Measurements from ENCODE around the gene RERE. TPM values are rescaled to one million over a fixed set of nuclear protein-coding genes. Genes with fewer than 3 reads are reported as not detected.

RERE gene
- total RNA-seq, 1 donor from 2014 or later: 64.6 TPM

DNA sequence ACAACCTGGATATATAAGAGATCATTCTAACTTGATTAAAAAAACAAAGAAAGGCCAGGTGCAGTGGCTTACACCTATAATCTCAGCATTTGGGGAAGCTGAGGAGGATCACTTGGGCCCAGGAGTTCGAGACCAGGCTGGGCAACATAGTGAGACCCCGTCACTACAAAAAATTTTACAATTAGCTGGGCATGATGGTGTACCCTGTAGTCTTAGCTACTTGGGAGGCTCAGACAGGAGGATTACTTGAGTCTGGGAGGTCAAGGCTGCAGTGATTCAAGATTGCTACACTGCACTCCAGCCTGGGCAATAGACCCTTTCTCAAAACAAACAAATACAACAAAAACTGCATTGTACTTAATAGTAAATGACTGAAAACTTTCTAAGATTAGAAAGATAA lies 330.2 kb downstream of the RERE start:
- TF ChIP-seq, protein P1, sequence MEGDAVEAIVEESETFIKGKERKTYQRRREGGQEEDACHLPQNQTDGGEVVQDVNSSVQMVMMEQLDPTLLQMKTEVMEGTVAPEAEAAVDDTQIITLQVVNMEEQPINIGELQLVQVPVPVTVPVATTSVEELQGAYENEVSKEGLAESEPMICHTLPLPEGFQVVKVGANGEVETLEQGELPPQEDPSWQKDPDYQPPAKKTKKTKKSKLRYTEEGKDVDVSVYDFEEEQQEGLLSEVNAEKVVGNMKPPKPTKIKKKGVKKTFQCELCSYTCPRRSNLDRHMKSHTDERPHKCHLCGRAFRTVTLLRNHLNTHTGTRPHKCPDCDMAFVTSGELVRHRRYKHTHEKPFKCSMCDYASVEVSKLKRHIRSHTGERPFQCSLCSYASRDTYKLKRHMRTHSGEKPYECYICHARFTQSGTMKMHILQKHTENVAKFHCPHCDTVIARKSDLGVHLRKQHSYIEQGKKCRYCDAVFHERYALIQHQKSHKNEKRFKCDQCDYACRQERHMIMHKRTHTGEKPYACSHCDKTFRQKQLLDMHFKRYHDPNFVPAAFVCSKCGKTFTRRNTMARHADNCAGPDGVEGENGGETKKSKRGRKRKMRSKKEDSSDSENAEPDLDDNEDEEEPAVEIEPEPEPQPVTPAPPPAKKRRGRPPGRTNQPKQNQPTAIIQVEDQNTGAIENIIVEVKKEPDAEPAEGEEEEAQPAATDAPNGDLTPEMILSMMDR (IDR thresholded peaks at IDR 0.05): no peak
- Histone ChIP-seq H3K27me3 (no peaks in the 10 kb centered on the region), H3K36me3 (peaks cover 0 to 4% of the 10 kb centered on the region in 2 donors), H3K4me1 (no peaks in the 10 kb centered on the region), H3K27ac (no peak overlapping the region), H3K4me3 (no peak overlapping the region), H3K9me3 (no peaks in the 10 kb centered on the region)
- intact Hi-C loops (cut with DNase I): no loop called here
- no peak for DNase-seq (ENCODE audit: low spot score in 2 of 2)

DNA sequence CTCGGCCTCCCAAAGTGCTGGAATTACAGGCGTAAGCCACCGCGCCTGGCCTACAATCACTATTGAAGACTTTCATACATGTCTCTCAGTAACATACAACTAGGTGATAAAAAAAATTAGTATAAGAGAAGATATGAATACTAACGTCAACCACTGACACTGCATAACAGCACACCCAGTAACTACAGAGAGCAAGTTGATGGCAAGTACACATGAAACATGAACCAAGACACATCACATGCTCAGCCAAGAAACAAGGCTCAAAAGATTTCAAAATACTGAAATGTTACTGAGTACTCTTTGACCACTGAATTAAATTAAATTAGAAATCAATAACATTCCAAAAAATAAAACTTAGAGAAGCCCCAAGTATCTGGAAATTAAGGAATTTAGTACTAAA lies 331.4 kb downstream of the RERE start:
- no peaks in the 10 kb centered on the region for H3K27me3 ChIP-seq
- intact Hi-C loops (cut with DNase I): no loop called here
- DNase-seq (ENCODE audit: low spot score in 2 of 2): no peak
- H3K4me1 ChIP-seq: no peaks in the 10 kb centered on the region
- no peak overlapping the region for H3K27ac ChIP-seq
- no peak overlapping the region for H3K4me3 ChIP-seq
- H3K36me3 ChIP-seq: peaks cover 0 to 4% of the 10 kb centered on the region in 2 donors
- TF ChIP-seq, protein P1 (IDR thresholded peaks at IDR 0.05): no peak
- no peaks in the 10 kb centered on the region for H3K9me3 ChIP-seq

DNA sequence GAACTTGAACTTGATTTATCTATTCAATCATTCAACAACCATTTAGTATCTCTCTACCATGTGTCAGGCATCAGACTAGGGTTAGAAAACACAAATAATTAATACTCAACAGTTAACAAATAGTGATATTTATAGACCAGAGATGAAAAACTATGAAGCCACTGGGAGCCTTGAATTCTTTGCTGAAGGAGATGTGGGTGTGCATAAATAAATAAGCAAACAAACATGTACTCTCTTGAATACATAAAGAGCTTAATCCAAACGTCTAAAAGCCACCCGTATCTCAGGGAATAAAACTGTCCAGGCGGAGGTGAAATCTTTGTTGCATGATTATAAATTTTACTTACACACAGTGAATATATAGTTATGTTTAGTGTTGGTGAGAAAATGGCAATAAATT lies 333.9 kb downstream of the RERE start:
- Histone ChIP-seq H3K27ac (no peak overlapping the region), H3K27me3 (no peaks in the 10 kb centered on the region), H3K9me3 (no peaks in the 10 kb centered on the region), H3K36me3 (peaks cover 0 to 4% of the 10 kb centered on the region in 2 donors), H3K4me3 (no peak overlapping the region), H3K4me1 (no peaks in the 10 kb centered on the region)
- DNase-seq (ENCODE audit: low spot score in 2 of 2): no peak
- TF ChIP-seq, protein P1 (IDR thresholded peaks at IDR 0.05): no peak
- intact Hi-C loops (cut with DNase I): no loop called here

DNA sequence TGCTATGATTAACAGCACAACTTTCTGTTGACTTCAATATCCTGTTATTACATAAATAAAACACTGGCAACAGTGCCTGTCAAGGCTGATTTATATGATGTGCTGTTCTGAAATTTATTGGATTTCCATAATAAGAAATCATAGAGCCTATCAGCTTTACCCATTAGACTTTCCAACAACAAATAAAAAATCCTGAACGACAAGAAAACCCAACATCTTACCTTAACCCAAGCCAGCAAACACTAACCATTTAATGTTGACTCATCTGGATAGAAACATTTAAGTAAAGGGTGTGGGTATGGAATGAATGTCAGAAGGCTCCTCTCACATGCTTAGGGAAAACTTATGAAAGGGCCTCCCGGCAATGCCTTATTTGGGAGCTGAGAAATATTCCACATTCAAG lies 334.5 kb downstream of the RERE start:
- intact Hi-C loops (cut with DNase I): no loop called here
- no peaks in the 10 kb centered on the region for H3K4me1 ChIP-seq

DNA sequence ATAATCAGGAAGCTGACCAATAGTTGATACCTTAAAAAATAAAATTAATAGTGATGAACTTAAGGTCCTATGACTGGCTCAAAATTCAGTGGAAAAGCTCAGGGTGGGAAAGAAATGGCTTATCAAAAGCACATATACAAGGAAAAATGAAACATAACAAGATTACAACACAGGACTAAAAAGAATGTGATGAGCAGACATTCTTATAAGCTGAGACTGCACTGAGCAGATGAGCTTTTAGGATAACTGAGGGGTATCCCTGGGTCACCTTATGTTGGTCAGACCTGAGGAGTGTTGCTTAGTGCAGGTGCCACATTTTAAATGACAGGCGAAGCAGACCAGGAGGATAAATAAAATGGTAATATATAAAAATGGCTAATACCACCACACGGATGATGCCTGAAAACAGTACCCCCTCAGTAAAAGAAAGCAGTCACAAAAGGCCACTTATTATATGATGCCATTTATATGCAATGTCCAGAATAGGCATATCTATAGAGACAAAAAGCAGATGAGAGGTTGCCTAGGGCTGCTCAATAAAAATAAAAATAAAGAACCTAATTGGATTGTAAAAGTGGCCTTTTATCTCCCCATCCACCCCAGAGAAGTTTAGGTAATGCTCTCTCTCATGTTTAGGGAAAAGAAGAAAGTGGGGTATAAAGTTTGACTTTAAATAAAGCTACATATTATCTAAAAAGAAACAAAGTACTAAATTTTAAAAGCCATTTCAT lies 335.6 kb downstream of the RERE start:
- H3K27ac ChIP-seq: no peak overlapping the region
- H3K36me3 ChIP-seq: peaks cover 0 to 4% of the 10 kb centered on the region in 2 donors
- DNase-seq (ENCODE audit: low spot score in 2 of 2): no peak
- no peak overlapping the region for H3K4me3 ChIP-seq
- TF ChIP-seq, protein P1 (IDR thresholded peaks at IDR 0.05): no peak
- H3K27me3 ChIP-seq: no peaks in the 10 kb centered on the region
- intact Hi-C loops (cut with DNase I): no loop called here
- H3K9me3 ChIP-seq: no peaks in the 10 kb centered on the region
- H3K4me1 ChIP-seq: peaks cover 0 to 7% of the 10 kb centered on the region in 2 donors

More for the DNA sequence above, 334.5 kb downstream of the RERE start:
- no peaks in the 10 kb centered on the region for H3K27me3 ChIP-seq
- DNase-seq (ENCODE audit: low spot score in 2 of 2): no peak
- peaks cover 0 to 4% of the 10 kb centered on the region in 2 donors for H3K36me3 ChIP-seq
- H3K27ac ChIP-seq: no peak overlapping the region
- no peak overlapping the region for H3K4me3 ChIP-seq
- TF ChIP-seq, protein P1 (IDR thresholded peaks at IDR 0.05): no peak
- H3K9me3 ChIP-seq: no peaks in the 10 kb centered on the region
